HUES64 (cell line): ENCODE measurements around the gene TMEM100.
A peak's percentile ranks its signal among the peaks of the same experiment; 100 is the strongest.

Experiments
- H3K27ac ChIP-seq: 2 replicates; pipeline ENCODE4 v1.7.0; 2013; ENCODE audit warnings: low read depth, low read length, inconsistent platforms
- H3K27me3 ChIP-seq: 2 replicates; pipeline ENCODE4 v1.6.1; 2013; ENCODE audit warnings: mild to moderate bottlenecking, low read length; ENCODE audit not compliant: insufficient read depth
- H3K36me3 ChIP-seq: 2 replicates; pipeline ENCODE4 v1.6.1; 2013; ENCODE audit warnings: mild to moderate bottlenecking, low read length; ENCODE audit not compliant: insufficient read depth
- H3K4me1 ChIP-seq: 2 replicates; pipeline ENCODE4 v1.6.1; 2013; ENCODE audit warnings: mild to moderate bottlenecking, low read length, moderate library complexity; ENCODE audit not compliant: insufficient read depth
- H3K4me3 ChIP-seq: 2 replicates; pipeline ENCODE4 v1.5.1; 2013; ENCODE audit warnings: mild to moderate bottlenecking, low read length, moderate library complexity
- H3K9ac ChIP-seq: 2 replicates; pipeline ENCODE4 v1.6.1; 2013; ENCODE audit warnings: mild to moderate bottlenecking, low read depth, low read length
- H3K9me3 ChIP-seq: 2 replicates; pipeline ENCODE4 v1.6.1; 2013; ENCODE audit warnings: low read depth, low read length; ENCODE audit not compliant: insufficient read depth
- WGBS: fragments of 150-250, 120-280 bp; methylation state at CpG from one replicate; pipeline ENCODE4 v1.1.7; 2013; ENCODE audit warnings: missing lambda C conversion rate; 5-methylcytosine and 5-hydroxymethylcytosine counted together

Gene TMEM100

DNA sequence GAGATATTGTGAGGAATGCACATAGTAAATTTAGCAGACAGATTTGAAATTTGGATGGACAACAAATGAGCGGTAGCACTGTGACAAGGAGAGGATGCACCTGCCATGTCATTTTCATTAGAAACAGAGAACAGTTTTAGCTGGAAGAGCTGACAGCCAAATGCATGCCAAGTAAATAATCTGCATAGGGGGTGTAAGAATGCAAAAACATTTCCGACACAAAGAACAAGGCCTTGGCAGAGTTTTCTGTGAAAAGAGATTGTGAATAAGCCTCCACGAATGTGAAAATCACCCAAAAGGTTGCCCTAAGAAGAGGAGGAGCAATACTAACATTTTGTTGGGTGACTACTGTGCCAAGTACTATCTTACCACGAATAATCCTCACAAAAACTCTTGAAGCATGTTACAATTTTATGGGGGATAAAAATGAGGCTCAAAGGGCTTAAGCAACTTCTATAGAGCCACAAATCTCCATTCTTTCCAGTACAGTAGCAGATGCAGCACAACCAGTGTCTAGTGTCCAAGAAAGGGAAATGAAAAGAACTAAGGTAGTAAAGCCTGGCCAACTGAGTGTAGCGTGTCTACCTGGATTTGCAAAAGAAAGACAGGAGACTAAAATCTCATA, 28.3 kb downstream of the TMEM100 start:
- no peaks in the 10 kb centered on the region for H3K27me3 ChIP-seq
- WGBS = 71% methylated on average over 4 of the region's 5 CpGs
- H3K27ac ChIP-seq = peak overlapping the region; percentile 25; the same call in 1 of the 2 replicates
- no peak overlapping the region for H3K4me3 ChIP-seq
- peaks cover 11% of the 10 kb centered on the region for H3K4me1 ChIP-seq
- no peaks in the 10 kb centered on the region for H3K36me3 ChIP-seq
- no peak overlapping the region for H3K9ac ChIP-seq
- H3K9me3 ChIP-seq = no peaks in the 10 kb centered on the region

DNA sequence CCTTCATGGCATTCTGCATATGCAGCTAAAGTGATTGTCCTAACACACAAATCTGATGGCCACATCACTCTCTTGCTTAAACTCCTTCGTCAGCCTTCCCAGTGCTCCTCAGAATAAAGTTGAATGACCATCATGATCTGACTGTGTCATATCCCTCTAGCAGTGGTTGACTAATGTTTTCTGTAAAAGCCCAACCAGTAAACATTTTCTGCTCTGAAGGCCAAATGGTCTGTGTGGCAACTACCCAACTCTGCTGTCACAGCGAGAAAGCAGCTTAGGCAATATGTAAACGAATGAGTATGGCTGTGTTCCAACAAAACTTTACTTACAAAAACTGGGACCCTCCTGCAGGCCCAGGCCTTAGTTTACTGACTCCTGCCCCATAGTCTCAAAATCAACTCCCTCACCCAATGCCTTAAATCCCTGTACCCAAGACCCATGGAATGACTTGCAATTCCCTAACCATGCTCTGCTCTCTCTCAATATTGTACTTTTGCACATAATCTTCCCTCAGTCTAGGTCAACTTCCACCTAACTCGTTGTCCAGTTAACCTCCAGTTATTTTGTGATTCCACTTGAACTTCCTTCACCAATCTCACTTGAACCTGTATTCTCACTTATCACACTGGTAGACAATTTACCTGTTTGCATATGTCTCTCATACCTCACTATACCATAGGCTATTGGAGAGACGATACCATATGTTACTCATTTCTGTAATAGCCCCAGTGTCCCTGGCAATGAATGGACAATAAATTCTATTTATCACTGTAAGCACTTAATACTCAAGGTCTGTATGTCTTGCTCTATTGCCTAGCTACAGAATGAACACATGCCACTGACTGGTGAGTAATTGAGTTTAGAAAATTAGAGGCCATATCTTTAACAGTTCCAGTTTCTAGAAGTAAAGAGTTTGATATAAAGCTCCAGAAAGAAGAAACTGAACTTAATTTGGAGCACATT, 29.1 kb downstream of the TMEM100 start:
- Histone ChIP-seq H3K4me1 (peaks cover 11% of the 10 kb centered on the region), H3K27ac (no peak overlapping the region), H3K9me3 (no peaks in the 10 kb centered on the region), H3K27me3 (no peaks in the 10 kb centered on the region), H3K36me3 (no peaks in the 10 kb centered on the region), H3K4me3 (no peak overlapping the region), H3K9ac (no peak overlapping the region)
- 83% methylated on average over 5 of the region's 5 CpGs for WGBS

DNA sequence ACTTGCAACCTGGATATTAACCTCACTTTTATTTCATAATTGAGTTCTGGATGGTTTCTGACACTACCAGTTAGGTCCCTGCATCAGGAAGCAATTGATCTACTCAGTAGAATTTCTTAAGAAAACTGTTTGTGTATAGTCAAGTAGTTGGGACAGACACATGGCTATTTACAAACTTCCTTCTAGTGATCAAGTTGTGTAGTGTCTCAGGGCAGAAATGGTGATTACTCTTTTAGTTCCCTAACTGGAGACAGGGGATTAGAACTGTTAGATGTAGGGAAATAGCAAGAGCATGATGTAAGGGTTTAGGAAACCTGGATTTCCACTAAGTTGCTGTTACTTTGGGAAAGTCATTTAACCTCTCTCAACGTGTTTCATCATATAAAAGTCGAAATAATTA, 30.4 kb downstream of the TMEM100 start:
- H3K4me1 ChIP-seq = peaks cover 11% of the 10 kb centered on the region
- H3K36me3 ChIP-seq = no peaks in the 10 kb centered on the region
- H3K9ac ChIP-seq = no peak overlapping the region
- H3K27me3 ChIP-seq = no peaks in the 10 kb centered on the region
- H3K4me3 ChIP-seq = no peak overlapping the region
- H3K27ac ChIP-seq = no peak overlapping the region
- 98% methylated on average over 2 of the region's 2 CpGs for WGBS
- peaks cover 8% of the 10 kb centered on the region; the same call in 1 of the 2 replicates for H3K9me3 ChIP-seq

DNA sequence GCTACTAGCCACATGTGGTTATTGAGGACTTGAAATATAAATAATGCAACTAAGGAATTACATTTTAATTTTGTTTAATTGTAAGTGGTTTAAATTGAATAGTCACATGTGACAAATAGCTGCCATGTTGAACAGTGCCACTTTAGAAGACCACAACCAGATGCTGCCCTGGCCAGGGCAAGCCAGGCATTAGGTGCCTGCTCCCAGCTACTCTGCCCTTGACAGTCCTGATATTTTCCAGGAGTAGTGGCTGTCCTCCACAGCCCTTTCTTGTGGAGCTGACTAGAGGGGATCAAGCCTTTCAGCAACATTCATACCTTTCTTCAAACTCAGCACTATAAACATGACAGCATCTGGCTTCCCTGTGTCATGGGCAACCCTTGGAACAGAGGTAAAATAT, 31.0 kb downstream of the TMEM100 start:
- Histone ChIP-seq H3K9me3 (peaks cover 14% of the 10 kb centered on the region; the same call in 1 of the 2 replicates), H3K4me1 (peaks cover 11% of the 10 kb centered on the region), H3K36me3 (no peaks in the 10 kb centered on the region), H3K9ac (no peak overlapping the region), H3K27me3 (no peaks in the 10 kb centered on the region), H3K4me3 (no peak overlapping the region), H3K27ac (no peak overlapping the region)

DNA sequence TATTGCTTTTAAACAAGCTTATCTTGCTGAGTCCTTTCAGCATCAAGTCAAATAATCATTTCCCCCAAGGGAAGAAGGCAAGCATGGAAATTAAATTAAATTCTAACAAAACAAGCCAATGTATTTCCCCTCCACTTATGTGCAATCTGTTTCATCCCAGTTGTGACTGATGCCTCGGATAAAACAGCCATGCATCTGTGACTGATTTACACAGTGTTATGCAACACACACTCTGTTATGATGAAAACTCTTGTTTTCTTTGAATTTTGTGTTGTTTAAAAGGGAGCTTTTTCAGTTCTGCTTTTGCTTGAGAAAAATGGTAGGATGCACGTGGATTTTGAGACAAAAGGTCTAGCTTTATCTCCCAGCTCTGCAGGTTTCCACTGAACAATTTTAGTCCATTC, 32.6 kb downstream of the TMEM100 start:
- no peak overlapping the region for H3K27ac ChIP-seq
- no peaks in the 10 kb centered on the region for H3K36me3 ChIP-seq
- 93% methylated on average over 2 of the region's 2 CpGs for WGBS
- peaks cover 19% of the 10 kb centered on the region; the same call in 1 of the 2 replicates for H3K9me3 ChIP-seq
- H3K27me3 ChIP-seq = no peaks in the 10 kb centered on the region
- no peak overlapping the region for H3K4me3 ChIP-seq
- no peak overlapping the region for H3K9ac ChIP-seq
- peaks cover 10% of the 10 kb centered on the region for H3K4me1 ChIP-seq

DNA sequence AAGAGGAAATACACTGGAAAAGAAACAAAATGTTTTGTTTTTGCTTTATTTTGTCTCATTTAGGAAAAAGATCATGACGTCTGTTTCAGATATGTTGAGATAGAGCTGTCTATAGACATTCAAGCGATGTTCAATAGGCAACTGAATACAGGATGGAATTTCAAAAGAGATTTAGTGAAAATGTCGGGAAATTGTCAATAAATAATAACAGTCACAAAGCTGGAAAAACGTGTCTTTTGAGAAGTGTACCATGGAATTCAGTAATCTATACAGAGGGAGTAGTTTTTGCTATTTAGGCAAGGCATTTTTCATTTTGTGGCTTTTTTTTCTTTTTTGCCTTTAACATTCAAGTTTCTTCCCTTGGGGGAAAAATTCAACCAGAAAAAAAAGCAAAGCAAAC, 33.0 kb downstream of the TMEM100 start:
- no peaks in the 10 kb centered on the region for H3K27me3 ChIP-seq
- no peak overlapping the region for H3K27ac ChIP-seq
- WGBS = 92% methylated on average over 4 of the region's 4 CpGs

DNA sequence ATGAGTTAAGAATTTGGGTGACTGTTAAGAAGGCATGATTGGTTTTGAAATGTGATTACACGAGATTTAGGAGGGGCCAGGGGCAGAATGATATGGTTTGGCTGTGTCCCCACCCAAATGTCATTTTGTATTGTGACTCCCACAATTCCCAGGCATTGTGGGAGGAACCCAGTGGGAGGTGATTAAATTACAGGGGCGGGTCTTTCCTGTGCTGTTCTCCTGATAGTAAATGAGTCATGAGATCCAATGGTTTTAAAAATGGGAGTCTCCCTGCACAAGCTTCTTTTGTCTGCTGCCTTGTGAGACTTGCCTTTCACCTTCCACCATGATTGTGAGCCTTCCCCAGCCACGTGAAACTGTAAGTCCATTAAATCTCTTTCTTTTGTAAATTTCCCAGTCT, 34.6 kb downstream of the TMEM100 start:
- H3K36me3 ChIP-seq = no peaks in the 10 kb centered on the region
- no peaks in the 10 kb centered on the region for H3K4me1 ChIP-seq
- H3K9me3 ChIP-seq = peaks cover 19% of the 10 kb centered on the region; the same call in 1 of the 2 replicates
- H3K27me3 ChIP-seq = no peaks in the 10 kb centered on the region
- H3K4me3 ChIP-seq = no peak overlapping the region
- no peak overlapping the region for H3K27ac ChIP-seq
- no peak overlapping the region for H3K9ac ChIP-seq
- 84% methylated on average over 3 of the region's 3 CpGs for WGBS

More for the DNA sequence above, 33.0 kb downstream of the TMEM100 start:
- peaks cover 6% of the 10 kb centered on the region for H3K4me1 ChIP-seq
- peaks cover 19% of the 10 kb centered on the region; the same call in 1 of the 2 replicates for H3K9me3 ChIP-seq
- H3K9ac ChIP-seq = no peak overlapping the region
- no peak overlapping the region for H3K4me3 ChIP-seq
- H3K36me3 ChIP-seq = no peaks in the 10 kb centered on the region

DNA sequence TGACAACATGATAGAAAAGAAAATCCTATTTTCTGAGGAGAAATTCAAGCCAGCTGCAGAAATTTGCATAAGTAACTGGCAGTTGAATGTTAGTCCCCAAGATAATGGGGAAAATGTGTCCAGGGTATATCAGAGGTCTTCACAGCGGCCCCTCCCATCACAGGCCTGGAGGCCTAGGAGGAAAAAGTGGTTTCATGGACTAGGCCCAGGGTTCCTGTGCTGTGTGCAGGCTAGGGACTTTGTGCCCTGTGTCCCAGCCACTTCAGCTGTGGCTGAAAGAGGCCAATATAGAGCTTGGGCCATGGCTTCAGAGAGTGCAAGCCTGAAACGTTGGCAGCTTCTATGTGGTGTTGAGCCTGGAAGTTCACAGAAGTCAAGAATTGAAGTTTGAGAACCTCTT, 35.6 kb downstream of the TMEM100 start:
- H3K36me3 ChIP-seq = no peaks in the 10 kb centered on the region
- no peak overlapping the region for H3K9ac ChIP-seq
- H3K4me3 ChIP-seq = no peak overlapping the region
- no peaks in the 10 kb centered on the region for H3K4me1 ChIP-seq
- 89% methylated on average over 2 of the region's 2 CpGs for WGBS
- no peak overlapping the region for H3K27ac ChIP-seq
- H3K9me3 ChIP-seq = peaks cover 19% of the 10 kb centered on the region; the same call in 1 of the 2 replicates
- H3K27me3 ChIP-seq = no peaks in the 10 kb centered on the region

DNA sequence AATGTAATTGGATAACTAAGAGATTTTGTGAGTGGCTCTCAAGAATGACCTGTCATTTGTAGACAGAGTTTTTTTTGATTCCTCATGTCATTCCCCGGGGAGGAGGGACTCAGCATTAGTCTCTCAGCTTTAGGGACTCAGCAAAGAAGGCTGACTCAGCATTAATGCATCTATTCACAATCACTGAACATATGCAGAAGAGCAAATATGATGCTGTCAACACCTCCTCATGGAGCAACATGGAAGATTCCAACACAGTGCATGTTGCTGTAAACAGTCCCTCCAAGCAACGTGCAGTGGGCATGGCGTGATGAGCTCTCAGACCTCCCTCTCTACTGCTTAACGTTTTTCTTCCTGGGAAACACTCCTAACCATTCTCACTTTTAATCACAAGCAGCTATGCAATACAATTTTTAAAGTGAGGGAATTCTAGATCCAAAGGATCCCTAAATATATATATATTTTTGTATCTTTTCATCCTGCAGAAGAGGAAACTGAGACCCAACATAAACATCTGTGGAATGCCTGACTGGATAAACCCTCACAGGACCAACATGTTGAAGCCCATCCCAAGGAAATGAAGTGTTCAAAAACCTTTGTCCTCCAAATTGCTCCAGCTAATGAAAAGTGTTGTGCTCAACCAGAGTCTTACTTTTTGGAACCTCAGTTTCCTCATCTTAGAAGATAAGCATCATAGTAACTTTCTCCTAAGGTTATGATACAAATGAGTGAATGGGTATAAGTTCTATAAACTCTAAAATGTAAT, 38.9 kb downstream of the TMEM100 start:
- Histone ChIP-seq H3K9me3 (peaks cover 19% of the 10 kb centered on the region; the same call in 1 of the 2 replicates), H3K9ac (no peak overlapping the region), H3K27ac (no peak overlapping the region), H3K36me3 (no peaks in the 10 kb centered on the region), H3K4me3 (no peak overlapping the region), H3K4me1 (no peaks in the 10 kb centered on the region), H3K27me3 (no peaks in the 10 kb centered on the region)
- WGBS = 88% methylated on average over 4 of the region's 4 CpGs

DNA sequence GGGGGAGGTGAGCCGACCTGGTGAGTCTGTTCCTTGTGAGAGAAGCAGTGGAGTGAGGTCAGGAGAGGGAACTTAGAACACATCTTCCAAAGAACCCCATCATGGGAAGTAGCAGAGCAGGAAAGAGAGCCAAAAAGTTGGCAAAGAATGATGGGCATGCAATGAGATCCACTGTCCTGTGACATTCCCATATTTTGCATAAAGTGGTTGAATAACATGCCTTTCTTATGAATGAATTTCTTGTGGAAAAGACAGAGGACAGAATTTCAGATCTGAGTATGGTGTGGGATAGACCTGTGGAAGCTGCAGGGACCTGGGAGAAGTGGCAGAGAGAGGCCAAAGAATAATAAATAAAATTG, 41.3 kb downstream of the TMEM100 start:
- H3K27ac ChIP-seq = no peak overlapping the region
- H3K4me3 ChIP-seq = no peak overlapping the region
- no peaks in the 10 kb centered on the region for H3K36me3 ChIP-seq
- H3K9me3 ChIP-seq = 0 out of 2 replicates have a peak, but pooled peaks cover 1% of the 10 kb centered on the region
- no peaks in the 10 kb centered on the region for H3K27me3 ChIP-seq
- 83% methylated on average over 1 of the region's 1 CpG for WGBS
- no peaks in the 10 kb centered on the region for H3K4me1 ChIP-seq
- H3K9ac ChIP-seq = no peak overlapping the region
